Measurements from ENCODE around the gene EPS15.

- TF ChIP-seq, protein P1, sequence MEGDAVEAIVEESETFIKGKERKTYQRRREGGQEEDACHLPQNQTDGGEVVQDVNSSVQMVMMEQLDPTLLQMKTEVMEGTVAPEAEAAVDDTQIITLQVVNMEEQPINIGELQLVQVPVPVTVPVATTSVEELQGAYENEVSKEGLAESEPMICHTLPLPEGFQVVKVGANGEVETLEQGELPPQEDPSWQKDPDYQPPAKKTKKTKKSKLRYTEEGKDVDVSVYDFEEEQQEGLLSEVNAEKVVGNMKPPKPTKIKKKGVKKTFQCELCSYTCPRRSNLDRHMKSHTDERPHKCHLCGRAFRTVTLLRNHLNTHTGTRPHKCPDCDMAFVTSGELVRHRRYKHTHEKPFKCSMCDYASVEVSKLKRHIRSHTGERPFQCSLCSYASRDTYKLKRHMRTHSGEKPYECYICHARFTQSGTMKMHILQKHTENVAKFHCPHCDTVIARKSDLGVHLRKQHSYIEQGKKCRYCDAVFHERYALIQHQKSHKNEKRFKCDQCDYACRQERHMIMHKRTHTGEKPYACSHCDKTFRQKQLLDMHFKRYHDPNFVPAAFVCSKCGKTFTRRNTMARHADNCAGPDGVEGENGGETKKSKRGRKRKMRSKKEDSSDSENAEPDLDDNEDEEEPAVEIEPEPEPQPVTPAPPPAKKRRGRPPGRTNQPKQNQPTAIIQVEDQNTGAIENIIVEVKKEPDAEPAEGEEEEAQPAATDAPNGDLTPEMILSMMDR (IDR thresholded peaks at IDR 0.05): no peak
- TF ChIP-seq POLR2AphosphoS5 (IDR thresholded peaks at IDR 0.05): no peak
These were observed 202.8 kb downstream of the EPS15 start for GRCh38 chr1:51316113-51316845.

Data from gastroesophageal sphincter (tissue), 3 donors.